ENCODE results near the gene TARBP1. TPM values are rescaled to one million over a fixed set of nuclear protein-coding genes. Genes with fewer than 3 reads are reported as not detected.

Gene TARBP1
- total RNA-seq, 1 donor from 2014 or later: 17.8 TPM

- no peaks in the 10 kb centered on the region for H4K20me1 ChIP-seq (ENCODE audit: insufficient read depth, low read length)
- H3K79me2 ChIP-seq (ENCODE audit: insufficient read depth, low read length): no peaks in the 10 kb centered on the region
- Mint-ChIP-seq H3K9me3 (ENCODE audit: unreplicated experiment) (no peaks in the 10 kb centered on the region), H3K36me3 (ENCODE audit: low read depth, unreplicated experiment) (no peaks in the 10 kb centered on the region), H3K27ac (ENCODE audit: unreplicated experiment) (no peak overlapping the region), H3K4me3 (ENCODE audit: unreplicated experiment) (no peak overlapping the region), H3K27me3 (ENCODE audit: low read depth, unreplicated experiment) (peaks cover 2% of the 10 kb centered on the region), H3K4me1 (ENCODE audit: low read depth, unreplicated experiment) (no peaks in the 10 kb centered on the region)
- no peak overlapping the region for H3K9ac ChIP-seq (ENCODE audit: low read length)
- peaks cover 3% of the 10 kb centered on the region for H3K27me3 ChIP-seq (ENCODE audit: insufficient read depth, low read length)
- no peak overlapping the region for H3K27ac ChIP-seq (ENCODE audit: low read depth, low read length)
- TF ChIP-seq CTCF (IDR thresholded peaks at IDR 0.05; ENCODE audit: insufficient read depth, low read depth, low read length): no peak
- TF ChIP-seq EZH2 (IDR thresholded peaks at IDR 0.05; ENCODE audit: insufficient read depth, low read length): no peak
- FAIRE-seq (no peak), DNase-seq (ENCODE audit: low read depth) (no peak)
- no peak overlapping the region for H3K4me3 ChIP-seq (ENCODE audit: insufficient read depth, low read depth, low read length)
- H2AFZ ChIP-seq (ENCODE audit: low read depth, low read length): no peak overlapping the region
- H3K36me3 ChIP-seq (ENCODE audit: insufficient read depth, low read length): no peaks in the 10 kb centered on the region
- no peaks in the 10 kb centered on the region for H3K4me1 ChIP-seq (ENCODE audit: insufficient read depth, low read length)
- no peaks in the 10 kb centered on the region for H3K9me3 ChIP-seq (ENCODE audit: insufficient read depth, low read depth, low read length)
- H3K4me2 ChIP-seq (ENCODE audit: low read length): no peak overlapping the region
These were observed 123.0 kb downstream of the TARBP1 start for GRCh38 chr1:234355782-234356510.

GRCh38 chr1:234348964-234349363, 130.0 kb downstream of the TARBP1 start:
- Mint-ChIP-seq H3K9me3 (ENCODE audit: unreplicated experiment) (no peaks in the 10 kb centered on the region), H3K4me1 (ENCODE audit: low read depth, unreplicated experiment) (no peaks in the 10 kb centered on the region), H3K4me3 (ENCODE audit: unreplicated experiment) (no peak overlapping the region), H3K27me3 (ENCODE audit: low read depth, unreplicated experiment) (no peaks in the 10 kb centered on the region), H3K36me3 (ENCODE audit: low read depth, unreplicated experiment) (no peaks in the 10 kb centered on the region), H3K27ac (ENCODE audit: unreplicated experiment) (no peak overlapping the region)
- DNase-seq (ENCODE audit: low read depth) (no peak), FAIRE-seq (no peak)
- Histone ChIP-seq H3K27me3 (ENCODE audit: insufficient read depth, low read length) (peaks cover 3% of the 10 kb centered on the region), H4K20me1 (ENCODE audit: insufficient read depth, low read length) (no peaks in the 10 kb centered on the region), H3K36me3 (ENCODE audit: insufficient read depth, low read length) (no peaks in the 10 kb centered on the region), H2AFZ (ENCODE audit: low read depth, low read length) (no peak overlapping the region), H3K4me3 (ENCODE audit: insufficient read depth, low read depth, low read length) (no peak overlapping the region), H3K9me3 (ENCODE audit: insufficient read depth, low read depth, low read length) (no peaks in the 10 kb centered on the region), H3K4me2 (ENCODE audit: low read length) (no peak overlapping the region), H3K4me1 (ENCODE audit: insufficient read depth, low read length) (no peaks in the 10 kb centered on the region), H3K27ac (ENCODE audit: low read depth, low read length) (no peak overlapping the region), H3K79me2 (ENCODE audit: insufficient read depth, low read length) (no peaks in the 10 kb centered on the region), H3K9ac (ENCODE audit: low read length) (no peak overlapping the region)
- TF ChIP-seq CTCF (IDR thresholded peaks at IDR 0.05; ENCODE audit: insufficient read depth, low read depth, low read length) (no peak), EZH2 (IDR thresholded peaks at IDR 0.05; ENCODE audit: insufficient read depth, low read length) (no peak)

- FAIRE-seq: no peak
- no peak overlapping the region for H3K9ac ChIP-seq (ENCODE audit: low read length)
- H3K27me3 ChIP-seq (ENCODE audit: insufficient read depth, low read length): no peaks in the 10 kb centered on the region
- no peak overlapping the region for H3K4me3 ChIP-seq (ENCODE audit: insufficient read depth, low read depth, low read length)
- Mint-ChIP-seq H3K27me3 (ENCODE audit: low read depth, unreplicated experiment) (no peaks in the 10 kb centered on the region), H3K4me1 (ENCODE audit: low read depth, unreplicated experiment) (no peaks in the 10 kb centered on the region), H3K36me3 (ENCODE audit: low read depth, unreplicated experiment) (no peaks in the 10 kb centered on the region), H3K4me3 (ENCODE audit: unreplicated experiment) (no peak overlapping the region), H3K27ac (ENCODE audit: unreplicated experiment) (no peak overlapping the region), H3K9me3 (ENCODE audit: unreplicated experiment) (no peaks in the 10 kb centered on the region)
- no peaks in the 10 kb centered on the region for H3K36me3 ChIP-seq (ENCODE audit: insufficient read depth, low read length)
- H3K4me2 ChIP-seq (ENCODE audit: low read length): no peak overlapping the region
- no peaks in the 10 kb centered on the region for H3K4me1 ChIP-seq (ENCODE audit: insufficient read depth, low read length)
- no peaks in the 10 kb centered on the region for H3K9me3 ChIP-seq (ENCODE audit: insufficient read depth, low read depth, low read length)
- H3K79me2 ChIP-seq (ENCODE audit: insufficient read depth, low read length): no peaks in the 10 kb centered on the region
- no peak overlapping the region for H2AFZ ChIP-seq (ENCODE audit: low read depth, low read length)
- TF ChIP-seq CTCF (IDR thresholded peaks at IDR 0.05; ENCODE audit: insufficient read depth, low read depth, low read length) (no peak), EZH2 (IDR thresholded peaks at IDR 0.05; ENCODE audit: insufficient read depth, low read length) (no peak)
- H3K27ac ChIP-seq (ENCODE audit: low read depth, low read length): no peak overlapping the region
- DNase-seq (ENCODE audit: low read depth): no peak
- no peaks in the 10 kb centered on the region for H4K20me1 ChIP-seq (ENCODE audit: insufficient read depth, low read length)
These were observed 133.7 kb downstream of the TARBP1 start for GRCh38 chr1:234345237-234345636.
